NOMO-1 treated with DMSO at 0.1 percent for 48 hours (cell line): Measurements from ENCODE around the gene MME.
A peak's percentile ranks its signal among the peaks of the same experiment; 100 is the strongest.

Source experiments
- DNase-seq: peaks from one replicate; lab custom pipeline; 2025; ENCODE audit not compliant: unreplicated experiment; lab: John Stamatoyannopoulos, UW

The MME gene

GRCh38 chr3:155079746-155080487, at the start of gene MME:
Gene MME, plus strand, starts transcription at chr3:155080319. Its CDS starts 3,849 bp downstream, at chr3:155084168.
- DNase-seq = no peak

GRCh38 chr3:155031186-155031585, 48.9 kb upstream of the MME start:
- no peak for DNase-seq

GRCh38 chr3:155032918-155033317, 47.2 kb upstream of the MME start:
- peak; percentile 97 for DNase-seq

GRCh38 chr3:155034786-155035185, 45.3 kb upstream of the MME start:
- no peak for DNase-seq

GRCh38 chr3:155035553-155035952, 44.6 kb upstream of the MME start:
- DNase-seq = no peak

GRCh38 chr3:155037508-155038202, 42.5 kb upstream of the MME start:
- DNase-seq = no peak

GRCh38 chr3:155038203-155038554, 41.9 kb upstream of the MME start:
- DNase-seq = no peak

GRCh38 chr3:155046935-155047334, 33.2 kb upstream of the MME start:
- DNase-seq = no peak

GRCh38 chr3:155047672-155048071, 32.4 kb upstream of the MME start:
- DNase-seq = no peak

GRCh38 chr3:155049959-155050358, 30.2 kb upstream of the MME start:
- no peak for DNase-seq

- DNase-seq = no peak
These were observed 27.6 kb upstream of the MME start for GRCh38 chr3:155052470-155052869.

GRCh38 chr3:155053756-155054155, 26.4 kb upstream of the MME start:
- no peak for DNase-seq

GRCh38 chr3:155064920-155065319, 15.2 kb upstream of the MME start:
- no peak for DNase-seq

- DNase-seq = peak; percentile 68
These were observed 14.6 kb upstream of the MME start for GRCh38 chr3:155065537-155065936.

GRCh38 chr3:155069729-155070128, 10.4 kb upstream of the MME start:
- DNase-seq = no peak

- DNase-seq = no peak
These were observed 9.8 kb upstream of the MME start for GRCh38 chr3:155070316-155070715.

- DNase-seq = no peak
These were observed 9.2 kb upstream of the MME start for GRCh38 chr3:155070932-155071387.

GRCh38 chr3:155075200-155075599, 4.9 kb upstream of the MME start:
- DNase-seq = no peak

- no peak for DNase-seq
These were observed 3.2 kb upstream of the MME start for GRCh38 chr3:155076888-155077287.

GRCh38 chr3:155078711-155079467, 1.2 kb upstream of the MME start:
- DNase-seq = peak; percentile 44

GRCh38 chr3:155079468-155079745, 712 bp upstream of the MME start:
- DNase-seq = no peak

GRCh38 chr3:155080692-155081091, 573 bp downstream of the MME start:
- no peak for DNase-seq
